ENCODE measurements around the gene GTF3C5. TPM values are rescaled to one million over a fixed set of nuclear protein-coding genes. Genes with fewer than 3 reads are reported as not detected.

Gene GTF3C5
- polyA plus RNA-seq, 1 of the 3 experiments (the other 2 are of a cell fraction), result 57.3 TPM

DNA sequence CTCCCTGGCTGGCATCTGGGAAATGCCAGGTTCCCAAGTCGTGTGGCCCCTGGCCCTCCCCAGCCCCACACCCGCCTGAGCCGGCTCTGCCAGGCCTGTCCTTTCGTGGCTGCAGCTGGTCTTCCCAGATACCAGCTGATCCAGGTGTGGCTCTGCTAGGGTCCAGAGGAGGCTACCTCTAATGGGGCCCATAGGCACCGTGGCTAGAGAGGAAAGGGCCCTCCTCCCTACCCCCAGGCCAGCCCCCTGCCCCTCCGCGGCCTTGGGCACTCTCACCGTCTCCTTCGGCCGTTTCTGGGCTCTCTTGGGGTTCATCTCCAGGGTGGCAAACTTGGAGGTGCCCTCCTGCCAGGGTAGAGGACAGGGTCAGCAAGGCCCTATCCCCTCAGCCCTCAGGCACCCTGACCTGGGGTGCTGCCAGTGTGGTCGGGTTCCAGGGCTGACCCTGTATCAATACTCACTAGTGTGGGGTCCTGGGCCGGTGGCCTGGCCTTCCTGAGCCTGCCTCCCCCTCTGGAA is 73.2 kb downstream of the GTF3C5 start:
- H4K20me1 ChIP-seq (ENCODE audit: insufficient read depth), result 0 out of 2 replicates have a peak, but pooled peaks cover 7% of the 10 kb centered on the region
- H3K79me2 ChIP-seq (ENCODE audit: insufficient read depth), result no peaks in the 10 kb centered on the region
- H3K27ac ChIP-seq (ENCODE audit: low read depth in 2 of 2, low read length in 1 of 2), result no peak overlapping the region
- no peak overlapping the region for H3K9ac ChIP-seq
- no peaks in the 10 kb centered on the region for H3K9me2 ChIP-seq
- H3K4me1 ChIP-seq (ENCODE audit: control insufficient read depth in 1 of 2, insufficient read depth in 2 of 2, low read depth in 1 of 2, low read length in 1 of 2), result peaks cover 0 to 2% of the 10 kb centered on the region in 2 experiments; a peak in 1 of 4 replicates
- WGBS (ENCODE audit: low lambda C conversion rate), result 90% methylated on average over 6 of the region's 12 CpGs
- no peaks in the 10 kb centered on the region for H3K9me3 ChIP-seq
- H3K36me3 ChIP-seq (replicated peaks in 1 of 2; ENCODE audit: control insufficient read depth in 1 of 2, insufficient read depth in 2 of 2, low read length in 1 of 2), result peaks cover 21 to 82% of the 10 kb centered on the region in 2 experiments
- ChIA-PET CTCF (interaction anchor here (0.7 to 30.3 kb wide), 19 partner anchors 8 to 226 kb away, joined by 3 to 810 read pairs (median 4); partner anchors contain the start of gene GTF3C5), POLR2A (interaction anchor here (1.0 to 1.3 kb wide), 3 partner anchors 14 to 40 kb away, joined by 4 to 6 read pairs (median 4); no protein-coding TSS in a partner anchor)
- TF ChIP-seq NFIC (IDR thresholded peaks at IDR 0.05; ENCODE audit: borderline replicate concordance) (no peak), ELF1 (IDR thresholded peaks at IDR 0.05) (no peak), GATA2 (CRISPR knock-in tag; IDR thresholded peaks at IDR 0.05) (no peak), TCF12 (IDR thresholded peaks at IDR 0.05) (no peak), REST (IDR thresholded peaks at IDR 0.05; ENCODE audit: low read depth, low read length) (no peak), JUND (IDR thresholded peaks at IDR 0.05) (no peak), ZBTB33 (IDR thresholded peaks at IDR 0.05; ENCODE audit: borderline replicate concordance, low read depth) (no peak), MEF2A (IDR thresholded peaks at IDR 0.05; ENCODE audit: borderline replicate concordance, low read depth) (no peak), RAD21 (IDR thresholded peaks at IDR 0.05; ENCODE audit: low read length) (no peak)
- TF ChIP-seq, protein P1, sequence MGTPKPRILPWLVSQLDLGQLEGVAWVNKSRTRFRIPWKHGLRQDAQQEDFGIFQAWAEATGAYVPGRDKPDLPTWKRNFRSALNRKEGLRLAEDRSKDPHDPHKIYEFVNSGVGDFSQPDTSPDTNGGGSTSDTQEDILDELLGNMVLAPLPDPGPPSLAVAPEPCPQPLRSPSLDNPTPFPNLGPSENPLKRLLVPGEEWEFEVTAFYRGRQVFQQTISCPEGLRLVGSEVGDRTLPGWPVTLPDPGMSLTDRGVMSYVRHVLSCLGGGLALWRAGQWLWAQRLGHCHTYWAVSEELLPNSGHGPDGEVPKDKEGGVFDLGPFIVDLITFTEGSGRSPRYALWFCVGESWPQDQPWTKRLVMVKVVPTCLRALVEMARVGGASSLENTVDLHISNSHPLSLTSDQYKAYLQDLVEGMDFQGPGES (IDR thresholded peaks at IDR 0.05; ENCODE audit: low read depth, low read length), result no peak
- TF ChIP-seq, protein P2, sequence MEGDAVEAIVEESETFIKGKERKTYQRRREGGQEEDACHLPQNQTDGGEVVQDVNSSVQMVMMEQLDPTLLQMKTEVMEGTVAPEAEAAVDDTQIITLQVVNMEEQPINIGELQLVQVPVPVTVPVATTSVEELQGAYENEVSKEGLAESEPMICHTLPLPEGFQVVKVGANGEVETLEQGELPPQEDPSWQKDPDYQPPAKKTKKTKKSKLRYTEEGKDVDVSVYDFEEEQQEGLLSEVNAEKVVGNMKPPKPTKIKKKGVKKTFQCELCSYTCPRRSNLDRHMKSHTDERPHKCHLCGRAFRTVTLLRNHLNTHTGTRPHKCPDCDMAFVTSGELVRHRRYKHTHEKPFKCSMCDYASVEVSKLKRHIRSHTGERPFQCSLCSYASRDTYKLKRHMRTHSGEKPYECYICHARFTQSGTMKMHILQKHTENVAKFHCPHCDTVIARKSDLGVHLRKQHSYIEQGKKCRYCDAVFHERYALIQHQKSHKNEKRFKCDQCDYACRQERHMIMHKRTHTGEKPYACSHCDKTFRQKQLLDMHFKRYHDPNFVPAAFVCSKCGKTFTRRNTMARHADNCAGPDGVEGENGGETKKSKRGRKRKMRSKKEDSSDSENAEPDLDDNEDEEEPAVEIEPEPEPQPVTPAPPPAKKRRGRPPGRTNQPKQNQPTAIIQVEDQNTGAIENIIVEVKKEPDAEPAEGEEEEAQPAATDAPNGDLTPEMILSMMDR (IDR thresholded peaks at IDR 0.05), result no peak
- no peak overlapping the region for H3K4me2 ChIP-seq
- H3F3A ChIP-seq (replicated peaks; ENCODE audit: insufficient read depth), result no peaks in the 10 kb centered on the region
- H2AFZ ChIP-seq (ENCODE audit: low read depth), result no peak overlapping the region
- no peak overlapping the region for H3K4me3 ChIP-seq (ENCODE audit: low read depth in 2 of 2, low read length in 1 of 2)
- no peaks in the 10 kb centered on the region for H3K27me3 ChIP-seq (ENCODE audit: insufficient read depth)
- DNase-seq, result no peak

All from SK-N-SH (cell line).